Measurements from ENCODE around the gene PLEKHO1. TPM values are rescaled to one million over a fixed set of nuclear protein-coding genes. Genes with fewer than 3 reads are reported as not detected.

Gene PLEKHO1
- total RNA-seq, 1 experiment from 2014 or later: 2.1 TPM

DNA sequence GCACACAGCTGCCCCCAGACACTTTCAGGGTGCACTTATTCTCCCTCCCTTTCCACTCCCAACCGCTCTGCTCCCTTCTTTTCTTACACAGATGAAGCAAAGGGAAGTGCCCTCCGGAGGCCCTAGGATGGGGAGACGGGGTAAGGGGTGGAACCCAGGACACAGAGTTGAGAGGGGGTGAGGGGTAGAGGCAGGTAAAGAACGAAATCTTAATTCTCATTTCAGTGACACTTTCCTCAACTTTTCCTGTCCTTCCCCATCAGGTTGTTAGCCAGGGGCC, 12.8 kb downstream of the PLEKHO1 start:
- Histone ChIP-seq H3K4me1 (peaks cover 29% of the 10 kb centered on the region), H3K4me3 (ENCODE audit: low read depth, low read length) (no peak overlapping the region), H3K36me3 (ENCODE audit: control insufficient read depth, insufficient read depth, low read length) (no peaks in the 10 kb centered on the region), H3K27me3 (replicated peaks; ENCODE audit: control insufficient read depth, insufficient read depth, low read length) (no peaks in the 10 kb centered on the region), H3K9me3 (no peaks in the 10 kb centered on the region)
- DNase-seq: peak in 1 of 2 experiments; percentile 16
- POLR2A ChIA-PET: interaction anchor here (1.0 kb wide), 2 partner anchors 13 to 96 kb away, joined by 3 to 4 read pairs; partner anchors contain the start of gene PLEKHO1
- peaks cover 27% of the 10 kb centered on the region for H3K4me1 Mint-ChIP-seq (ENCODE audit: low read depth, unreplicated experiment)
- BruUV-seq (replicated peaks): no TSS peak
- intact Hi-C loops (cut with micrococcal nuclease; ENCODE audit: unreplicated experiment): loop anchor here (2.0 kb wide), 2 partner anchors 24 to 96 kb away; partner anchors contain the start of gene VPS45
- TF ChIP-seq, protein P1, sequence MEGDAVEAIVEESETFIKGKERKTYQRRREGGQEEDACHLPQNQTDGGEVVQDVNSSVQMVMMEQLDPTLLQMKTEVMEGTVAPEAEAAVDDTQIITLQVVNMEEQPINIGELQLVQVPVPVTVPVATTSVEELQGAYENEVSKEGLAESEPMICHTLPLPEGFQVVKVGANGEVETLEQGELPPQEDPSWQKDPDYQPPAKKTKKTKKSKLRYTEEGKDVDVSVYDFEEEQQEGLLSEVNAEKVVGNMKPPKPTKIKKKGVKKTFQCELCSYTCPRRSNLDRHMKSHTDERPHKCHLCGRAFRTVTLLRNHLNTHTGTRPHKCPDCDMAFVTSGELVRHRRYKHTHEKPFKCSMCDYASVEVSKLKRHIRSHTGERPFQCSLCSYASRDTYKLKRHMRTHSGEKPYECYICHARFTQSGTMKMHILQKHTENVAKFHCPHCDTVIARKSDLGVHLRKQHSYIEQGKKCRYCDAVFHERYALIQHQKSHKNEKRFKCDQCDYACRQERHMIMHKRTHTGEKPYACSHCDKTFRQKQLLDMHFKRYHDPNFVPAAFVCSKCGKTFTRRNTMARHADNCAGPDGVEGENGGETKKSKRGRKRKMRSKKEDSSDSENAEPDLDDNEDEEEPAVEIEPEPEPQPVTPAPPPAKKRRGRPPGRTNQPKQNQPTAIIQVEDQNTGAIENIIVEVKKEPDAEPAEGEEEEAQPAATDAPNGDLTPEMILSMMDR (IDR thresholded peaks at IDR 0.05; ENCODE audit: insufficient read depth in 1 of 2, low read depth in 1 of 2, low read length in 1 of 2, severe bottlenecking in 1 of 2, unreplicated experiment in 1 of 2): no peak
- peak overlapping the region; percentile 87 for H3K27ac Mint-ChIP-seq (ENCODE audit: unreplicated experiment)
- H3K27me3 Mint-ChIP-seq (ENCODE audit: insufficient read depth, unreplicated experiment): no peaks in the 10 kb centered on the region
- no peaks in the 10 kb centered on the region for H3K9me3 Mint-ChIP-seq (ENCODE audit: unreplicated experiment)
- no peaks in the 10 kb centered on the region for H3K36me3 Mint-ChIP-seq (ENCODE audit: insufficient read depth, unreplicated experiment)
- CTCF ChIA-PET: interaction anchor here (0.9 to 1.3 kb wide), 3 partner anchors 8 to 25 kb away, joined by 3 to 4 read pairs (median 3); no protein-coding TSS in a partner anchor
- peak overlapping the region; percentile 62 for H3K4me3 Mint-ChIP-seq (ENCODE audit: unreplicated experiment)

DNA sequence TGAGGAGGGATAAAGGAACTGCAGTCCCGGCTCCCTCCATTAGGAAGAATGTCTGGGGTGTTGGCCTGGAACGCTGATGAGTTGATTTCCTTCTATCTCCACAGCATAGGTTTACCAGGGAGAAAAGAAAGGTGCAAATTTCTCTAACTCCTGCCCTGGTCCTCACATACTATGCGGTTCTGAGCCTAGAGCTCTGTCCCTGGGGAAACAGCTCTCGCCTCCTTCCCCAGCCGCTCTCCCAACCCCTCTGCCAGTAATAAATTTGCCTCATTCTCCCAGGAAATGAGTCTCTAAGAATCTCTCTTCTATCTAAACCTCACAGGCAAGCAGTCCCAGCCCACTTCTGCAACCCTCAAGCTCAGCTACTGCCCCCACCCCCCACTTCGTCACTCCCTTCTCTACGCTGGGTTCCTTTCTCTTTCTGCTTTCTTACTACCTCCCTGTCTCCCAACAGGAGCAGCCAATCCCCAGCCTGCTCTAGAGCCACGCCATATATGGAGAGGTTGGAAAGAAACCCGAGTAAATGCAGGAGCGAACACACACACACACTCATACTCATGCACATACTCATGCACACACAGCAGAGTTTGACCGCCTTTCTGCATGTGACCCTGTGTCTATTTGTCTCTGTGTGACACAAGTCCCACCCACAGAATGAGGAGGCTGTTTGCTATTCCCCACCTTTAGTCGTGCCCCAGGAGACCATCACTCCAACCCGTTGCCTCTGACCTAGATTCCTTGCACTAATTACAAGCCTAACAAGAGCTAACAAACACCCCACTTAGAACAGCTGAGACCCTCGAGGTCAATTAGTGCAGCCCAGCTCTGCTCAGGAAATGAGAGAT, 13.4 kb downstream of the PLEKHO1 start:
- 0 out of 2 replicates have a peak overlapping the region, but pooled peaks have one; percentile 2 for H3K4me3 ChIP-seq (ENCODE audit: low read depth, low read length)
- CTCF ChIA-PET: interaction anchor here (0.5 to 1.3 kb wide), 2 partner anchors 24 to 211 kb away, joined by 3 to 4 read pairs; no protein-coding TSS in a partner anchor
- Mint-ChIP-seq H3K27me3 (ENCODE audit: insufficient read depth, unreplicated experiment) (no peaks in the 10 kb centered on the region), H3K27ac (ENCODE audit: unreplicated experiment) (peak overlapping the region; percentile 87), H3K4me3 (ENCODE audit: unreplicated experiment) (peak overlapping the region; percentile 62), H3K9me3 (ENCODE audit: unreplicated experiment) (no peaks in the 10 kb centered on the region), H3K4me1 (ENCODE audit: low read depth, unreplicated experiment) (peaks cover 27% of the 10 kb centered on the region), H3K36me3 (ENCODE audit: insufficient read depth, unreplicated experiment) (no peaks in the 10 kb centered on the region)
- peak; percentile 79 to 85 for DNase-seq
- no peaks in the 10 kb centered on the region for H3K27me3 ChIP-seq (replicated peaks; ENCODE audit: control insufficient read depth, insufficient read depth, low read length)
- intact Hi-C loops (cut with micrococcal nuclease; ENCODE audit: unreplicated experiment): loop anchor here (2.0 kb wide), 2 partner anchors 24 to 96 kb away; partner anchors contain the start of gene VPS45
- no peaks in the 10 kb centered on the region for H3K9me3 ChIP-seq
- H3K36me3 ChIP-seq (ENCODE audit: control insufficient read depth, insufficient read depth, low read length): no peaks in the 10 kb centered on the region
- POLR2A ChIA-PET: interaction anchor here (1.0 kb wide), 2 partner anchors 13 to 96 kb away, joined by 3 to 4 read pairs; partner anchors contain the start of gene PLEKHO1
- TSS peak; percentile 97 for BruUV-seq (replicated peaks)
- H3K4me1 ChIP-seq: peaks cover 29% of the 10 kb centered on the region
- TF ChIP-seq, protein P1 (IDR thresholded peaks at IDR 0.05; ENCODE audit: insufficient read depth in 1 of 2, low read depth in 1 of 2, low read length in 1 of 2, severe bottlenecking in 1 of 2, unreplicated experiment in 1 of 2): no peak

DNA sequence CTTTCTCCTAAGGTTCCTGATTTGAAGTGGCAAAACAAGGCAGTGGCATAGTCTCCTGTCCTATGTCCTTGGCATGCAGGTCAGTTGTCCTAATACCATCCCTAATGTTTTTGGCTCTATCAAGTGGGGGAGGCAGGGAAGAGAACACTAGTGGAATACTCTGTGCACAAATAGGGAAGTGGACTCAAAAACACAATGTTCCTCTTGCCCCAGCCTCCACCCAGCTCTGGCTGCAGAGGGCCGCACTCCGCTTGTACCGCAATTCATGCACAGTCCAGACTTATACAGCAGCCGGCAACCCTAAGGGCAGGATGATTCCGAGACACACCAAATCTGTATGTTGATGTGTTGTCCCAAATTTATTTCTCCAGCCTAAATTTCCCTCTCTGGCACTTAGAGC, 14.5 kb downstream of the PLEKHO1 start:
- Mint-ChIP-seq H3K9me3 (ENCODE audit: unreplicated experiment) (no peaks in the 10 kb centered on the region), H3K4me1 (ENCODE audit: low read depth, unreplicated experiment) (peaks cover 27% of the 10 kb centered on the region), H3K27ac (ENCODE audit: unreplicated experiment) (no peak overlapping the region), H3K4me3 (ENCODE audit: unreplicated experiment) (no peak overlapping the region), H3K27me3 (ENCODE audit: insufficient read depth, unreplicated experiment) (no peaks in the 10 kb centered on the region), H3K36me3 (ENCODE audit: insufficient read depth, unreplicated experiment) (no peaks in the 10 kb centered on the region)
- CTCF ChIA-PET: no interaction called here
- no peaks in the 10 kb centered on the region for H3K27me3 ChIP-seq (replicated peaks; ENCODE audit: control insufficient read depth, insufficient read depth, low read length)
- TF ChIP-seq, protein P1 (IDR thresholded peaks at IDR 0.05; ENCODE audit: insufficient read depth in 1 of 2, low read depth in 1 of 2, low read length in 1 of 2, severe bottlenecking in 1 of 2, unreplicated experiment in 1 of 2): no peak
- H3K36me3 ChIP-seq (ENCODE audit: control insufficient read depth, insufficient read depth, low read length): no peaks in the 10 kb centered on the region
- no peak overlapping the region for H3K4me3 ChIP-seq (ENCODE audit: low read depth, low read length)
- DNase-seq: no peak
- peaks cover 29% of the 10 kb centered on the region for H3K4me1 ChIP-seq
- BruUV-seq (replicated peaks): no TSS peak
- no peaks in the 10 kb centered on the region for H3K9me3 ChIP-seq
- POLR2A ChIA-PET: no interaction called here
- intact Hi-C loops (cut with micrococcal nuclease; ENCODE audit: unreplicated experiment): no loop called here

All from Caco-2 (cell line).